ENCODE results near the gene NALCN.
A peak's percentile ranks its signal among the peaks of the same experiment; 100 is the strongest.

The NALCN gene

DNA sequence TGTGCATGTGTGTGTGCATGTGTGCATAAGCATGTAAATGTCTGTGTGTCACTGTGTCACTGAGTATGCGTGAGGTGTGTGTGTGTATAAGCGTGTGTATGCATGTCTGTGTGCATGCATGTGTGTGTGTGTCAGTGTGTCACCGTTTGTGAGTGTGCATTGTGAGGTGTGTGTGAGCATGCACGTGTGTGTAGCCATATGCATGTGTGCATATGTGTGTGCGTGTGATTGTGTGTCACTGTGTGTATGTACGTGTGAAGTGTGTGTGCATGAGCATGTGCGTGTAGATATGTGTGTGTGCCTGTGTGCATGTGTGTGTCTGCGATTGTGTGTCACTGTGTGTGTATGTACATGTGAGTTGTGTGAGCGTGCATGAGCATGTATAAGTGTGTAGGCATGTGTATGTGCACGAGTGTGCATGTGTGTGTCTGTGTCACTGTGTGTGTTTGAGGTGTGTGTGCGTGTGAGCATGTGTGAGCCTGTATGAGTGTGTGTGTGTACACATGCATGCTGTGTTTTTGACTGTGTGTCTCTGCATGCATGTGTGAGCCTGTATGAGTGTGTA is 144.5 kb downstream of the NALCN start:
- no peak for DNase-seq

DNA sequence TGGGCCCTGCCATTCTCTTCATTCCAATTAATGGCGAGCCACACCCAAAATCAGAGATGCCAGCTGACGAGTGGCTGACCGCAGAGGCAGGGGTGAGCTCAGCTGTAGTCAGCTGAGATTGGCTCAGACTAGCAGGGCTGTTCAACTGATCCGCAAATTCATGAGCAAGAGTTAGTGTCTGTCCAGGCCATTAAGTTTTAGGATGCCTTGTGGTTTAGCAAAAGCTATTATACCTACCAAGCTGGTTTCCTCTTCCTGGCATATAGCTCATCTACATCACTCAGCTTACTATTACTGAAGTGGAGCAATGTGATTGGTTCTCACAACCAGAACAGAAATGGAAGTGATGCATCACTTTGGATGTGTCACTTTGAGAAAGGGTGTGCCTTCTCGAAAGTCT is 148.7 kb downstream of the NALCN start:
- no peak for DNase-seq

DNA sequence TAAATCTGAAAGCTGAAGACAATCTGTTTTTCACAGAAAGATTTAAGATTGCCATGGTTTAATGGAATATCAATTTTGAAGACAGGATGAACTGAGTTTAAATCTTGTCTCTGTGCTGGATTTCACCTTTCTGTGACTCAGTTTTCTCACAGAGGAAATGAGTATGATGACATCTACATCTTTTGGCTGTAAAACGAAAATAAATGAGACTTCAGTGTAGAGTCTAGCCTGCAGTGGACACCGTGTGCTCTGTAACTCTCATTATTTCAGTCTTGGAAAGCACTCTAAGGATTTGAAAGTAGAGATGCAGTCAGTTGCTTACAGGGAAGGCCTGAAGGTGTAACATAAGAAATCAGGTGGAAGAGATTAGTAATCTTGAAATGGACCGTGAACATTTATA is 150.4 kb downstream of the NALCN start:
- DNase-seq: no peak

DNA sequence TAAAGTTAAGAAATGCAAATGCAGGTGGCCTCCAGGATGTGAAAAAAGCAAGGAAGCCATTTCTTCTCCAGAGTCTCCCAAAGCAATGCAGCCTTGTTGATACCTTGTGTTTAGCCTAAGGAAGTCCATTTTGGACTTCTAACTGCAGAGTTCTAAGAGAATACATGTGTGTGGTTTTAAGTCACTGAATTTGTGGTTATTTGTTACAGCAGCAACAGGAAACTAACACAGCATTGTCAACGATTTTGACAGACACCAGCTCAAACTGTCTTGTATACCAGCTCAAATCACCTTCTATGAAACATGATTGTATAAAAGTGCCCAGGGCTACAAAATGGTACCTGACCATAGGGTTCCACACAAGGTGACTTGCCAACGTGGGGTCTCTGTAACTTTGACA is 151.4 kb downstream of the NALCN start:
- DNase-seq: no peak

DNA sequence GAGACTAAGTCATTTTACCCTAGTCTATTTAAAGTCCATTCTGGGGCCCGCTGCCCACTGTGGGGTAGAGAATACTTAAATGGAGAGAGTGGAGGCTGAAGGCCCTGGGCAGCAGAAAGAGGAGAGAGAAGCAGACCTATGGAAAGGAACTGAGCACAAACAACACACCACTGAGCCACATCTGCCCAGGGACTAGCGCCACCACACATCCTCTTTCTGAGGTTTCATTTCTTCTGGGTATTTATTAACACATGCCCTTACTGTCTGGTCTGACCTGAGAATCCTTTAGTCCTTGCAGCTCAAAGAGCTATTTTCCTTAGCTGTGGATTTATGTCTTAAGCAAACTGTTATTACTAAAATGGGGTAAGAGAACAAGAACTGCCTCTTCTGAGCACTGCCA is 154.0 kb downstream of the NALCN start:
- no peak for DNase-seq

DNA sequence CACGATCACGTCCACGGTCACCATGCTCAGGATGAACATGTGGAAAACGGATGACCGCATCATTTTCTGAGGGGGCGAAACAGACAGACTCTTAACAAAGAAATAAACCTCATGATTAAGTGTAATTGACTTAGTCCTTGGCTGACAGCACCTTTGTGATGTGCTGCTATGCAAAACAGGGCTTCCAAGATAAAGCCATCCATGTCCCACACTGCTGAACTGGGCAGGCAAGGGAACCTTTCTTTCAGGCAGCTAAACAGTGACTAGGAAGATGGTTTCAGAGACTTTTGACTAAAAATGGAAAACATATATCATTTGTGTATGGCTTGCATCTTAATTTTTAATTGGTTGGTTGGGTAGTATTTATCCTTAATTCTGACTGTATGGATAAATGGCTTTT is 157.8 kb downstream of the NALCN start:
- no peak for DNase-seq

DNA sequence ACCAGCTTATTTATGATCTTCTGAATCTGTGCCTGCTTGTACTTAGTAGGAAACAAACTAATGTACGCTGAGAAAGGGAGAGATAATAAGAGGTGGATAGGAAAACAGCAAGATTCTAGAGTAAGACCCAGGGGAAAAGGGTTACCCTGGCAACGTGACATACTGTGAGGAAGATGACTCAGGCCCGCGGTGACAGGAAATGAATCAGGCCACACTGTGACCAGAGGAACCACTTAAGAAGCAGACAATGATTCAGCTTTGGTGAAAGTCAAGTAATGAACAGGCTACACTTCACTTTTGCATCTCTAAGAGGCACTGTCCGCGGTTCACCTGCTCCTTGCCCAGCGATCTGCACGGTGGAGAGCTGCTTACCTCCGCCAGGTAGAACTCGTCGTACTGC is 158.2 kb downstream of the NALCN start:
- DNase-seq: peak; percentile 41

DNA sequence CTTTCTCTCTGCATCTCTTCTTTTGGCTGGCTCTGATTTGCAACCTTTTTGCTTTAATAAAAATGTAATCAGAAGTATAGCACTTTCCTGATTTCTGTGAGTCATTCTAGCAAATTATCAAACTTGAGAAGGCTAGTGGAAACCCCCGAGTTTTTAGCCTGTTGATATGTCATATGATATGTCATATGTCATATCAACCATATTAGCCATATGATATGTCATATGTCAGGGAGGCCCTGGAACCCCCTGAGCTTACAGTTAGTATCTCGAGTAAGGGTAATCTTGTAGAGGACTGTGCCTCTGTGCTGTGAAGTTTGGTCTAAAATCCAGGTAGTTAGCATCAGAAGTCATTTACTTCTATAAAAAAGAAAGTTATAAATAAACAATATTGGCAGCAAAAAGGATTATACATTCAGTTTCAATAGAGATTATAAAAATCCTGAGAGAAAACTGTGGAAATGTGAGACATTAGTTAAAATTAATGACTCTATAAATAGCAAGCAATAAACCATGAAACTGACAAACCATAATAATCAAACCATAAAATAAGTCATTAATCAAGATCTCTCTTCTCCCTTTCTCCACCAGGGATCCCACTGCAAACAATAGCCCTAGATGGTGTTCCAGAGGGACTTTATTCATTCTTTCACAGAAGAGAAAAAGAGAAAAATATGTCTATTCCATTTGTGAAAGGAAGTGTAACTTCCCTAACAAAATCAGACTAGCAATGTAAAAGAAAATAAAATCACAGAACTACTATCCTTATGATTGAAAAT is 167.4 kb downstream of the NALCN start:
- no peak for DNase-seq

DNA sequence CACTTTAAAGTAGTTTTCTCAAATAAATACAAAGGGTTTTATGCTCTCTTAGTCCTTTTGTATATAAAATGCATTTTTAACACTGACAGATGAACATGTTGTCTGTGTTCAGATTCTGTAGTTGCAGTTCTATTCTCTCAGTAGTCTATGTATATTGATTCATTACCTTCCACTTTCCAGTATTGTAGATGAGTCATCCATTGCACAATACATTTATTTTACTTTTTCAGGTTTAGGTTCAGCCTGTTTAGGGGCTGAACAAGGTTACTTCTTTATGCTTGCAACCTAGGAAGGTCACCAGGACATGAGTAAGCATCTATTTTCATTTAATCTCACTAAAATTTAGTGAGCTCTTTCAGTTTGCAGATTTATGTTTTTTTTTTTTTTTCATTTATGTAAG is 173.6 kb downstream of the NALCN start:
- no peak for DNase-seq

DNA sequence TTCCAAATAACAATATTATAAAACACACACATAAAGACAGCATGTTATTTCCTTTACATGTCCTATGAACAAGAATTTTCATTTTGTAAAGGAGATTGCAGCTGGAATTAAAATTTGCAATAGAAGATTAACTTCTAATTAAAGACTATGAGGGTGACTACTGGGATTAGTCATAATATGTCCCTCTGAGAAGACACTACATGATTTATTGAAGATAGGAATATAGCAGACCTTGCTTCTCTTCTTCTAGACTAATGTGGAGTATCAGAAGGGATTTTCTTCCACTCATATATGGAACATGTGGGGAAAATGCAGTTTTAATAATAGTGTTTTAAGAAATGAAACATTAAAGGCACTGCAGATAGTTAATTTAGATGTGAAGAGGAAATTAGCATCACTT is 177.8 kb downstream of the NALCN start:
- DNase-seq: no peak

DNA sequence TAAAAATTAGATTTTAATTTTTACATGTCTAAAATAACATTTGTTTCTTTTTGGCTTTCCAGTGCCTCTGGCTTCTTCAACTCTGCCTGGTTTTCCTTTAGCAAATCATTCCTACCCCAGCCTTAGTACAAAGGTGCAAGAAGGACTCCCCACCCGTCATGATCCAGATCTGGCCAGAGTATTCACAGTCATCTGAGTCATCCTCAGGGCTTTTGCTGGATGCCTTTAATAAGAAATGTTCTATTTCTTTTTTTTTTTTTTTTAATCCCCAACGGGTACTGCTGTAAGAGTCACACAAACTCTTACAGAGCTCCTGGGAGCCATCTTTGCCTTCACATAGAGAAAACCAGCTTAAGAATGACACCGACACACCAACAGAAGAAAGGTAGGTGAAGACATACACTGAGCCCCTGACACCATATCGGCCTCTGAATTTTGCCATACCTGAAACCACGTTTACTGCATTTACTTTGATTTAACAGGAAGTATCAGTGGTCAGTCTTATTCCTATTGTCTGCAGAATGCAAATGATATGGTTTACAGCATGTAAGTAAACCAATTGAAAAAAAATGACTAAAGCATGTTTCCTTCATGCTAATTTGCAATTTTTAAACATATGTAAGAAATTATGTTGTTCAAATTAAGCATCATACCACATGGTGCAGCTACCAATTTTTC is 184.4 kb downstream of the NALCN start:
- DNase-seq: no peak

DNA sequence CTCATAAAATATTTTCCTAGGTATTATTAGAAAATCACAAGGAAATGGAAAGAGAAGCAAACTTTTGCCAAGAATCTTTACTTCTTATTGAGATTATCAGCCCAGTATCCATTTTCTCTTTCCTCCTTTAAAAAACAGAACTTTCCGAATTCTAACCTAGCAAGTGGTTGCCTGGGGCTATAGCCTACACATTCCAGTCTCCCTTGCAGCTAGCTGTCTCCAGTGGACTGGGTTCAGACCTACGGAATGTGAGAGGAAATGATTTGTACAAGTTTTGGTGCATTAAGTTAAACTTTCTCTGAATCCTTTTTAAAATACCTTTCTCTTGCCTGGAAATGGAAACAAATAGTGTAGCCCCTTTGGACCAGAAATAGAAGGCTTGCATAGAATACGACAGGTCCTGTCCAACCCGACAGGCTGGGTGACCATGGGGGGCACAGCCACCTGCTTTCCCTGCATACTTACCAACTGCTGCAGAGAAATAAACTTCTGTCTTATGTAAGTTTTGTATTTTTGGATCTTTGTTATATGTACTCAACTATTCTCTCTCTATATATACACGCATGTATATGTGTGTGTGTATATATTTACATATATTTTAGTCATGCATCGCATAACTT is 185.9 kb downstream of the NALCN start:
- no peak for DNase-seq

DNA sequence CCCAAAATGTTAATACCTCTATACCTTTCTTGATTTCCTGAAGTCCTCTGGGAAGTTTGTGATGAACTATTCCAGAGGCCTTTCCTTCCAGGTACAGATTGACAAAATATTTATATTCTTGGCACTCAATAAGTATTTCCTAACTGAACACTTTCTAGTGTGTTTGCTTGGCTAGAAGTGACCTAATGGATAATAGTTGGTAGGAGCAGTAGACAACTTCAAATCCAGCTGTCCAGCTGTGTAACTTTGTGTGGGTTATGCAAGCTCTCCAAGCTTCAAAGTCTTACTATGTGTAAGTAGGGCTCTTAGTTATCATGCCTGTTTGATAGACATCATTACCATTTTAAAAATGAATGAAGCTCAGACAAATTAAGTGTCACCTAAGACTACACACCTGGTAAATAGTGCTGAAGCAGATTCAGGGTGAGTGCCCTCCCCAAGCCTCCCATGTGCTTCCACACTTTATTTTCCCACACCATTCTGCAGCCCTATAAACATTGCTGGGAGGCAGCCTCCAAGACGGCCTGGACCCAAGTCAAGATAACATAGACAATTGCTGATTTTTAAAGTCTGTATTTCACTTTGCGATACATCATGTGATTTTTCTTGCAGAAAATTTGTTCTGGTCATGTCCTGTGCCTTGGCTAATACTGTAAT is 196.6 kb downstream of the NALCN start:
- no peak for DNase-seq

DNA sequence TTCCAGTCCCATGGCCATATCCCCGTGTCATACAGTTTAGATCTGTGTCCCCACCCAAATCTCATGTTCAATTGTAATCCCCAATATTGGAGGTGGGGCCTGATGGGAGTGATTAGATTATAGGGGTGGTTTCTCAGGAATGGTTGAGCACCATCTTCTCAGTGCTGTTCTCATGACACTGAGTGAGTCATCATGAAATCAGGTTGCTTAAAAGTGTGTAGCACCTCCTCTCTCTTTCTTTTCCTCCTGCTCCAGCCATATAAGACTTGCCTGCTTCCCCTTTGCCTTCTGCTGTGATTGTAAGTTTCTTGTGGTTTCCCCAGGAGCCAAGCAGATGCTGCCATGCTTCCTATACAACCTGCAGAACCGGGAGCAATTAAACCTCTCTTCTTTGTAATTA is 197.8 kb downstream of the NALCN start:
- no peak for DNase-seq

DNA sequence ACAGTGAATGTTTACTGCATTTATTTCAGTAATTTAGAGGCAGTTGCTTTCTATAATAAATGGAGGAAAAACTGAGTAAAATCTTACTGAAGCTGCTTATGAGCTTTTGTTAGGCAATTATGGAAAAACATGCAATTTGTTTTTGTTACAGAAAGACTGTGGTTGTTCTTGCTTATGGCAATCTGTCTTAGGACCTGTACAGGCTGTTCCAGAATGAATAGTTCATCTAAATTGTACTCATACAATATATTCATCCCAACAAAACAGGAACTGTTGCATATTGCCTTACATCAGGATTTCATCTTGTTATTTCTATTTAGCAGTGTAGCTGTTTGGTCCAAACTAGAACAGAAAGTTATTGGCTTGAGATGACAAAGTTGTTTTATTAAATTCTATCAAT is 199.2 kb downstream of the NALCN start:
- DNase-seq: no peak

DNA sequence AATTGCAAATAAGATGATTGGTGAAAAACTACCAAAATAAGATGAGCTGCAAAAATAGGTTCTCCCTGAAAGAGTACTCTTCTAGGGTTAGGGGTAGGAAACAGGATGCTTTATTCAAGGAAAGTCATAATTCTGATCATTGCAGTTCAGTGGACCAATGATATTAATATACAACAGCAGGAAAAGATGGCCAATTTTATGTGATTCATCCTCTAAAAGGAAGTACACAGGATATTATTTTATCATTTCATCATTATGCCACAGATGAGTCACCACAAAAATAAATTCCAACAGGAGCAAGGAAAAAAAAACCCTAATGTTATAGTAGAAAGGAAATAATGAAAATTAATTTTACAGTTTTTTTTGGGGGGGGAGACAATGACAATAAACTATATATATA is 205.0 kb downstream of the NALCN start:
- no peak for DNase-seq

DNA sequence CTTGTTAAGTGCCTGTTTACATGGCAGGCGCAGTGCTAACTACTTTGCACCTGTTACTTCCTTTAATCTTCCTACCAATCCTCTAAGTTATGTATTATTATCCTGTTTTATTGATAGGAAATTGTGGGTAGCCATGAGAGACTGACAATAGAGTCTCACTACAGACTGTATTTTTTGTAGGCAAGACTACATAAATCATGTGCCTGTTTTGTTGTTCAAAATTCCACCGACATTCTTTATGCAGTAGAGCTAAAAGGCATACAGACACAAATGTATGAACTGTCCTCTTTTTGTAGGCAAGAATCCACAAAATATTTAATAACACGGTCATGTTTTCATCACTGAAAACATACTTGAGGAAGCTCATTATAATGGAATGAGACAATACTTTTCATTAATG is 205.5 kb downstream of the NALCN start:
- no peak for DNase-seq

DNA sequence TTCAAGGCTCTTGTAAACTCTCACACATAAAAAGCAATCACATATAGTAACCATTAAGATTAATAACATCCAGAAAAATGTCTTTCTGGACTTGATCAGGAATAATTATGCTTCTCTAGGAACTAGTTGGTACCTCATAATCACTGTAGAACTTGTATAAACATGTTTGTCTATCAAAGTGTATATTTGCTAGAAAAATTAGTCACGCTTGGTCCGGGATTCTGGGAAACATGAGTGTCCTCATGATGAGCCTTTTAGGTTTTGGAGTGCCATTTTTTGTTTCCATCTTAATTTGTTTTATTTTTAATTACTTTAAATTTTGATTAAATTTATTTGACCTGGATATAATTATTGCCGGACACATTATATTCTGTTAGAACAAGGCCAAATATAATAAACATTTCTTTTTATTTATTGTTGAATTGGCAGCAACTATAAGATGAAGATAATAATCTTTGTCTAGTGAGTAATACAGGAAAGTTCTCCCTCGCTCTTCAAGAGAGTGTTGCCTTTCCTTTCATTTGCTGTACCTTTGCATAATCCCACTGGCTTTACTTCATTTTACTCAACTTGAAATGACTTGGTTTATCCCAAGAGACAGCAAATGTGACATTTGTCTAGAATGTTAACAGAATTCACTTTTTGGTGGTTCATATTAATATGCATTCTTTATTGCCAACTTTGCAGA is 207.0 kb downstream of the NALCN start:
- DNase-seq: no peak

DNA sequence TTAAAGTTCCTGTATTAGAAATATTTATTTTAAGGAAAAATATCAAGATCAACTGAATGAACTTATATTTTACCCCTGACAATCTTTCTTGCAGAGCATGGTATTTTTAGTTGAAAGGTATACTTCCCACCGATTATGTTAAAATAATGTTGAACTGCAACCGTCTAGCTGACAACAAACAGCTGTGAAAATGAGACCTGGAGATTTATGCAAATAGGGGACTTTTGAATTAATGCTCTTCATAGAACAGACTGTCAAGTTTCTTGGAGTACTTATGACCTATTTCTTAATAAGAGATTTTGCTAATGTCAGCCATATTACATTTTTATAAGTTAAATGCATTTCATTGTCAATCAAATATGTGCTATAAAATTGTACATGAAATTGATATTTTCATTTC is 210.9 kb downstream of the NALCN start:
- no peak for DNase-seq

DNA sequence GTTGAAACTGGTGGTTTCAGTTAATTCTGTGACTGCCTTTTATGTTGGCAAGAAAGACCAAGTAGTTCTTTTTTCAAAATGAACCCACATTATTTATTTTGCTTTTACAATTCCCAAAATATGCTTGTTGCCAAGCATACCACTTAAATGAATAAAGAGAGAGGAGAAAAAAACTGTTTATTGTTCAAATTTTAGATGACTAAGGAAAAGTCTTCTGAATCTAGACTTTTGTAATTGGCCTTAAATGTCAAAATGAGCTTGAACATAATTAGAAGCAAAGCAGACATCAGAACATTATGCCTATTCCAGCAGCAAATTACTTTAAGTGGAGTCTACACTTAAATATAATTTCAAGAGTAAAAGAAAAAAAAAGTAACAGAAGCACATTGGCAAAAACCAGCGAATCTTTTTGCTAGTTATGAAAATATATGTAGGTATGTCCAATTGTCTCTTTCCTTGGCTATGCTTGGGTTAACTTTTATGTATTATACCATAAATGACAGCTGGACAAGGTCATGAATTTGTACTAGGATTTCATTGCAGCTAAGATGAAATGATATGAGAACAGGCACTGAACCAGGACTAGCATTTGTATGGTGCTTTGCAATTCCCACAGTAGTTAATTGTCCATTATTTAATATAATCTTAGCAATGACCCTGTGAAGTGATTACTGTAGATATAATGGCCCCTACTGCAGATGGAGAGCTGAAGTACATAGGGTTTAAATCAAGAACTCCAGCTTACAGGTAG is 211.9 kb downstream of the NALCN start:
- no peak for DNase-seq

DNA sequence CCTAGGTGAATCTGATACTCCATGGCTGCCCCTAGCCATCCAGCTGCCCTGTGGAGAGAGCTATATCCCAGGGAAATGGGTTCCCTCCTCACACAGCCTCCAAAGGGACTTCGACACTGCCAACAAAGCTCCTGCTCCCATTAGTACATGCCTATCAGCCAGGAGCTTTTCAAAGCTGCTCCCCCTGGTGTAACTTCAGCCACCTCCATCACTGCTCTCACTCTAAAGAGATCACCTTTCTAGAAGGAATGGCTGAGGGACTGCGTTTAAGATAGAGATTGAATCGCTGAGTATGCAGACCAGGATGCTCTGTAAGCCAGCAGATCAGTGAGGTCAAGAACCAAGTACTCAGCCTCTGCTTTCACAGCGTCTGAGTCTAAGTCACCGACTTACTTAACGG is 213.7 kb downstream of the NALCN start:
- no peak for DNase-seq

DNA sequence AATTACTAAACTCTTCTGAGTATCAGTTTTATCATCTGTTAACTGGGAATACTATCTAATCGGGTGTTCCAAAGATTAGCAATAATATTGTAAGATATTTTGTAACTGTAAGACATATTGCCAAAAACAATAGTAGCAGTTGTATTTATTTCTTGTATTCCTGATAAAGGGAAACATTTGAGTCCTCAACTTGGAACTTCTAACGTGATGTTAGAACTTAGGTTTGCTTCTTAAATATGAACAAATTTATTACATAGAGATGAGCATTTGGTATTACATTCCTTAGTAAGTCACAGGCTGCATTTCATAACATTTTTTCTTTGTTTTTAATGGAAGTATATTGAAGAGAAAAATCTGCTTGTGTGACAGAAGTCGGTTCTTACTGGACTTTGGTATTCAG is 225.3 kb downstream of the NALCN start:
- DNase-seq: no peak

Data from stimulated activated CD4-positive, alpha-beta T cell treated with anti-CD3 and anti-CD28 coated beads, Interleukin-4, amount 100 ng/mL, for 24 hours (primary cell).